HCT116 (cell line): ENCODE data around the gene SH3TC1. TPM values are rescaled to one million over a fixed set of nuclear protein-coding genes. Genes with fewer than 3 reads are reported as not detected.

Source experiments
- ATAC-seq: fragments of 200-7000 bp; cut with Tn5 transposase; 2 replicates; pipeline ENCODE4 v1.9.1; 2020; ENCODE audit warnings: mild to moderate bottlenecking, moderate library complexity
- BruUV-seq: library from RNA; stranded (reverse); fragments of 400-500 nt; replicated peaks from 2 replicates; lab custom pipeline; 2021; lab: Mats Ljungman, UMichigan
- CTCF ChIA-PET: fragments of 300-600 bp; sonication (Branson Sonifier 250); formaldehyde crosslinking; loops from one replicate; lab custom pipeline; 2021; ENCODE audit warnings: antibody characterized with exemption; lab: Charles Lee
- POLR2A ChIA-PET: fragments of 300-600, 350-600 bp; sonication (Branson Sonifier 250); formaldehyde crosslinking; loops from one replicate; lab custom pipeline; 2021; ENCODE audit warnings: antibody characterized with exemption; lab: Charles Lee
- RAD21 ChIA-PET, 2 experiments: fragments of 300-600 bp; sonication (Branson Sonifier 250); formaldehyde crosslinking; loops; one replicate each; lab custom pipeline; 2023; ENCODE audit warnings: low total read pairs in 2 of 2; ENCODE audit not compliant: uncharacterized antibody in 2 of 2, unreplicated experiment in 2 of 2, low non-redundant PET in 1 of 2; lab: Charles Lee
- DNase-seq: peaks from one replicate; pipeline ENCODE4 v3.0.0-alpha.2; 2010; ENCODE audit warnings: low read depth, low spot score
- H2AFZ ChIP-seq: fragments of 200-600 bp; shearing (Covaris generic), sonication (generic); 2 replicates; pipeline ENCODE4 v1.6.1; 2017; ENCODE audit warnings: low read depth, mixed run types, mixed read lengths, antibody characterized with exemption, low read length; ENCODE audit not compliant: poor library complexity, severe bottlenecking
- H3K27ac ChIP-seq: 2 replicates; pipeline ENCODE4 v1.5.1; 2012; ENCODE audit warnings: low read depth, low read length
- H3K27me3 ChIP-seq: fragments of 200-600 bp; sonication (generic); 2 replicates; pipeline ENCODE4 v1.6.1; 2016; ENCODE audit warnings: mixed run types, low read length, mixed read lengths; ENCODE audit not compliant: insufficient read depth
- H3K36me3 ChIP-seq, 2 experiments: fragments of 200-500 bp in 1 of 2; fragments of 200-600 bp in 1 of 2; sonication (Bioruptor generic) in 1 of 2; sonication (generic) in 1 of 2; 2 replicates each; pipeline versions ENCODE4 v1.5.1 to v1.6.1; 2014 to 2016; ENCODE audit warnings: low read length in 2 of 2, inconsistent platforms in 1 of 2, mixed read lengths in 1 of 2, mixed run types in 1 of 2; ENCODE audit not compliant: insufficient read depth in 2 of 2, control insufficient read depth in 1 of 2
- H3K4me1 ChIP-seq, 2 experiments: fragments of 200-600 bp in 1 of 2; sonication (generic) in 1 of 2; 2 replicates each; pipeline versions ENCODE4 v1.5.1 to v1.6.1; 2012 to 2017; ENCODE audit warnings: low read length in 2 of 2, inconsistent platforms in 1 of 2, mild to moderate bottlenecking in 1 of 2, mixed read lengths in 1 of 2, mixed run types in 1 of 2, moderate library complexity in 1 of 2; ENCODE audit not compliant: insufficient read depth in 2 of 2, control insufficient read depth in 1 of 2
- H3K4me2 ChIP-seq: fragments of 200-600 bp; sonication (generic); 2 replicates; pipeline ENCODE4 v1.6.1; 2017; ENCODE audit warnings: mixed run types, low read length, mixed read lengths
- H3K4me3 ChIP-seq, 2 experiments: fragments of 200-600 bp in 1 of 2; sonication (generic) in 1 of 2; replicated peaks in 1 of 2; 2 replicates each; pipeline ENCODE4 v1.5.1; 2011 to 2016; ENCODE audit warnings: low read length in 2 of 2, control low read depth in 1 of 2, low read depth in 1 of 2, mild to moderate bottlenecking in 1 of 2, mixed read lengths in 1 of 2, mixed run types in 1 of 2
- H3K79me2 ChIP-seq: fragments of 200-600 bp; sonication (generic); 2 replicates; pipeline ENCODE4 v1.6.1; 2017; ENCODE audit warnings: mild to moderate bottlenecking, mixed run types, low read length, moderate library complexity, mixed read lengths; ENCODE audit not compliant: insufficient read depth
- H3K9ac ChIP-seq: fragments of 200-600 bp; sonication (generic); 2 replicates; pipeline ENCODE4 v1.6.1; 2016; ENCODE audit warnings: low read length, mixed read lengths
- H3K9me2 ChIP-seq: fragments of 200-600 bp; sonication (generic), shearing (Covaris generic); 2 replicates; pipeline ENCODE4 v1.6.1; 2017; ENCODE audit warnings: mixed run types, mild to moderate bottlenecking, moderate library complexity; ENCODE audit not compliant: insufficient read depth
- H3K9me3 ChIP-seq, 2 experiments: fragments of 200-500 bp in 1 of 2; fragments of 200-600 bp in 1 of 2; sonication (Bioruptor generic) in 1 of 2; sonication (generic) in 1 of 2; 2 replicates each; pipeline ENCODE4 v1.6.1; 2014 to 2017; ENCODE audit warnings: low read length in 2 of 2, mixed read lengths in 2 of 2, inconsistent platforms in 1 of 2, low read depth in 1 of 2, mild to moderate bottlenecking in 1 of 2, mixed run types in 1 of 2, moderate library complexity in 1 of 2; ENCODE audit not compliant: control insufficient read depth in 1 of 2, insufficient read depth in 1 of 2
- H4K20me1 ChIP-seq: fragments of 200-600 bp; sonication (generic), shearing (Covaris generic); 2 replicates; pipeline ENCODE4 v1.6.1; 2017; ENCODE audit warnings: mixed run types, mild to moderate bottlenecking, moderate library complexity; ENCODE audit not compliant: insufficient read depth
- CTCF ChIP-seq, 3 experiments: fragments of 200-600 bp in 1 of 3; sonication (generic) in 1 of 3; IDR thresholded peaks in 2 of 3; conservative IDR thresholded peaks in 1 of 3; 2 replicates each; pipeline ENCODE4 v1.5.1; 2012 to 2017; ENCODE audit warnings: low read depth in 2 of 3, low read length in 2 of 3, antibody characterized with exemption in 1 of 3, borderline replicate concordance in 1 of 3, control low read depth in 1 of 3, mild to moderate bottlenecking in 1 of 3, mixed read lengths in 1 of 3, mixed run types in 1 of 3, moderate library complexity in 1 of 3; ENCODE audit not compliant: insufficient read depth in 1 of 3
- RAD21 ChIP-seq: IDR thresholded peaks from 2 replicates; pipeline ENCODE4 v1.6.1; 2012; ENCODE audit warnings: low read depth, mild to moderate bottlenecking
- SIN3A ChIP-seq: IDR thresholded peaks from 2 replicates; pipeline ENCODE4 v1.6.1; 2012; ENCODE audit warnings: low read depth
- SP1 ChIP-seq: IDR thresholded peaks from 2 replicates; pipeline ENCODE4 v1.6.1; 2012; ENCODE audit warnings: low read depth
- YY1 ChIP-seq: IDR thresholded peaks from 2 replicates; pipeline ENCODE4 v1.6.1; 2011; ENCODE audit warnings: low read length, low read depth, moderate library complexity, mild to moderate bottlenecking; ENCODE audit not compliant: insufficient replicate concordance; ENCODE audit errors: extremely low read depth
- intact Hi-C: fragments of 100-400 bp; cut with micrococcal nuclease; formaldehyde crosslinking; loops from 2 replicates; pipeline ENCODE4 v1.10.0; 2022
- total RNA-seq: library from RNA; stranded (reverse); gene quantifications from one replicate; pipeline ENCODE4 v1.2.1, GENCODE V29; 2021; ENCODE audit not compliant: unreplicated experiment

Gene SH3TC1
- total RNA-seq, 1 experiment from 2014 or later, result 12.5 TPM

GRCh38 chr4:8241211-8241779 is 42.2 kb downstream of the SH3TC1 start:
- intact Hi-C loops, result loop anchor here (10.0 kb wide), 1 partner anchor 354 kb away; the partner anchor contains the start of gene CPZ
- no peaks in the 10 kb centered on the region for H4K20me1 ChIP-seq

GRCh38 chr4:8241895-8242696 is 43.0 kb downstream of the SH3TC1 start:
- CTCF ChIA-PET, result interaction anchor here (0.6 to 1.6 kb wide), 10 partner anchors 12 to 353 kb away, joined by 3 to 17 read pairs (median 4); no protein-coding TSS in a partner anchor
- H2AFZ ChIP-seq, result no peak overlapping the region
- no peak overlapping the region for H3K9ac ChIP-seq
- H3K9me2 ChIP-seq, result no peaks in the 10 kb centered on the region
- TF ChIP-seq RAD21, result peak; percentile 85
- TF ChIP-seq CTCF (IDR thresholded peaks at IDR 0.05 in 2 of 3, conservative IDR thresholded peaks at IDR 0.05 in 1 of 3; ENCODE audit: borderline replicate concordance in 1 of 3, insufficient read depth in 1 of 3, low read depth in 2 of 3, low read length in 2 of 3), result peak; percentile 87 to 96 (median 90)
- TF ChIP-seq SIN3A, result no peak
- TF ChIP-seq YY1, result peak; percentile 4
- POLR2A ChIA-PET, result no interaction called here
- no peaks in the 10 kb centered on the region for H3K79me2 ChIP-seq
- RAD21 ChIA-PET, result interaction anchor here (0.6 to 1.5 kb wide), 6 partner anchors 25 to 169 kb away, joined by 3 to 6 read pairs (median 3); no protein-coding TSS in a partner anchor
- ATAC-seq (peak; percentile 96), DNase-seq (peak; percentile 22)
- no peak overlapping the region for H3K4me3 ChIP-seq
- H3K4me2 ChIP-seq, result peak overlapping the region; percentile 1; the same call in 1 of the 2 replicates
- H3K9me3 ChIP-seq, result no peaks in the 10 kb centered on the region
- H4K20me1 ChIP-seq, result no peaks in the 10 kb centered on the region
- H3K36me3 ChIP-seq, result no peaks in the 10 kb centered on the region
- intact Hi-C loops, result loop anchor here (1.0 to 10.0 kb wide), 4 partner anchors 161 to 353 kb away; partner anchors contain the start of gene CPZ
- H3K27ac ChIP-seq, result no peak overlapping the region
- H3K27me3 ChIP-seq, result no peaks in the 10 kb centered on the region
- BruUV-seq, result no TSS peak
- H3K4me1 ChIP-seq, result peaks cover 6 to 10% of the 10 kb centered on the region in 2 experiments; a peak in 3 of 4 replicates

More at GRCh38 chr4:8241211-8241779, 42.2 kb downstream of the SH3TC1 start:
- peaks cover 6 to 10% of the 10 kb centered on the region in 2 experiments; a peak in 3 of 4 replicates for H3K4me1 ChIP-seq
- no peak for ATAC-seq
- ChIA-PET RAD21 (no interaction called here), CTCF (interaction anchor here (0.8 to 1.2 kb wide), 4 partner anchors 64 to 353 kb away, joined by 3 to 8 read pairs (median 4); no protein-coding TSS in a partner anchor), POLR2A (no interaction called here)
- no peak for TF ChIP-seq SP1
- no peak overlapping the region for H3K4me3 ChIP-seq
- no peak overlapping the region for H3K4me2 ChIP-seq
- no peak for DNase-seq
- no peaks in the 10 kb centered on the region for H3K9me3 ChIP-seq
- H3K9ac ChIP-seq, result no peak overlapping the region
- no peaks in the 10 kb centered on the region for H3K27me3 ChIP-seq
- H3K79me2 ChIP-seq, result no peaks in the 10 kb centered on the region
- H3K36me3 ChIP-seq, result no peaks in the 10 kb centered on the region
- BruUV-seq, result no TSS peak
- H3K9me2 ChIP-seq, result no peaks in the 10 kb centered on the region
- H3K27ac ChIP-seq, result no peak overlapping the region
- H2AFZ ChIP-seq, result no peak overlapping the region
